Smooth muscle cell of the brain vasculature (primary cell): ENCODE measurements around the gene PPP1CB.
"Not testable (repeated sequence)": the region's sequence is repeated elsewhere in the genome, so short reads cannot be mapped to it uniquely, and the experiment has no call there.

ENCODE experiments used
- DNase-seq: peaks from one replicate; pipeline ENCODE4 v3.0.0-alpha.2; 2012; ENCODE audit warnings: low read depth, low spot score

PPP1CB gene

DNA sequence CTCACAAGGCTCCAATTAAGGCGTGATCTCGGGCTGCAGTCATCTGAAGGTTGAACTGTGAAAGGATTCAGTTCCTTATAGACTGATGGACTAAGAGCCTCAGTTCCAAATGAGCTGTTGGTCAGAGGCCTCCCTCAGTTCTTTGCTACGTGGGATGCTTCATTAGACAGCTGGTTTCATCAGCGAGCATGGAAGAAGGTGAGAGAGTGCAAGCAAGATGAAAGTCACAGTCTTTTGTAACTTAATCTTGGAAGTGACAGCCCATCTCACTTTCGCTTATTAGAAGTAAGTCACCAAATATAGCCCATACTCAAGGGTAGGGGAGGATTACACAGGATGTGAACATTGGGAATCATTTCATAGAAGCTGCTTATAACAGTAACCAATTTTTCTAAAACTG is 26.8 kb downstream of the PPP1CB start:
- no peak for DNase-seq

DNA sequence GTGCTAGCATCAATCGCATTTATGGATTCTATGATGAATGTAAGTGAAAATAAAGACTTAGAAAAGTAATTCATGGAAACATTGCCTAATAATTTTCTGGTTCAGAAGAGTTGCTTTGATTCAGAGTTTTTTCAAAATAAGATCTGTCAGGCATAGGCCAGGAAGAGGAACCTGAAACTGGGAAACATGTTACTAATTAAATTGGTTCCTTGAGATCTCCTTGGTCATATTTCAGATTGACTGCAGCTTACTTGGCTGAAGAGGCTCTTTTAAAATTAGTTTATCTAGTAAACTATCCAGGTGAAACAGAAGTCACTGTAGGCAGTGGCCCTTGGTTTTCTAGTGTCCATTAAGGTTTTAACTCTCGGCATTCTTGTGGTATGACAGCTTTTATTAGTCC is 27.4 kb downstream of the PPP1CB start:
- DNase-seq, result no peak

DNA sequence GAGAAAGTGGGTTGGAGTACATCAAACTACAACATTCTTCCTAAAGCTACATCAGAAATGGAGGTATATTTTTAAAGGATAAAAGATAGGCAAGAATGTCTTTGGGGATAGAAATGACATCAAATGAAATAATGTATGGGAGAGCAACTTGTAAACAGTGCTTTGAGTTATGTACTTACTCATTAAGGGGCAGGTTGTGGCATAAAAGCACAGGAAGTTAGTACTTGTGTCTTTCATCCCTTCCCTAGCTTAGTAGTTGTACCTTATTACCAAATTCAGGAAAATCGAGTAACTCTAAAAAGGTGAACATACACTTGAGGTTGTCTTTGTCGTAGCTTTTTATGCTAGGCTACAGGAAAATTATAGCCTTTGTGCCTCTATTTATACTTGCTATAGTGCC is 28.9 kb downstream of the PPP1CB start:
- no peak for DNase-seq

DNA sequence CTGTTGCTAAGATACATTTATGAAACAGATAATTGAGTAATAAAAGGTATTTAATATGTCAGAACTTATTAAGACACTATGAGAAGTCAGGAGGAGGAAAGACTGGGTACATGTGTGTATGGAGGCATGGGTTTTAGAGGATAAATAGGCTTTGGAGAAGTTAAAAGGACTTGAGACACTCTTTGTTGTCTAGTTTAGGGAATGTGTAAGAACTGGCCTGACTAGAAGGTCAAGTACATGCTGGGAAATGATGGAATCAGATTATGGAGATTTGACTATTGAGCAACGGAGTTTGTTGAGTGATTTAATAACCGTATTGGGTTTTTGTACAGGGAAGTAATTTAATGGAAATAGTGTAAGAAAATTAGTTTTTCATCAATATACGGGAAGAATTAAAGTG is 30.8 kb downstream of the PPP1CB start:
- no peak for DNase-seq

DNA sequence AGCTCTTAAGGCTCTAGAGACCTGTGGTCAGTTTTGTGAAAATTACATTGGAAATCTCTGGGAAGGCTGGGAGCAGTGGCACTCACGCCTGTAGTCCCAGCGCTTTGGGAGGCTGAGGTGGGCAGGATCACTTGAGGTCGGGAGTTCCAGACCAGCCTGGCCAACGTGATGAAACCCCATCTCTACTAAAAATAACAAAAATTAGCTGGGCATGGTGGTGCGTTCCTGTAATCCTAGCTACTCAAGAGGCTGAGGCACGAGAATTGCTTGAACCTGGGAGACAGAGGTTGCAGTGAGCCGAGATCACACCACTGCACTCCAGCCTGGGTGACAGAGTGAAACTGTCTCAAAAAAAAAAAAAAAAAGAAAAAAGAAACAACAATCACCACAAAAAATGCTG is 32.9 kb downstream of the PPP1CB start:
- not testable (repeated sequence) for DNase-seq

DNA sequence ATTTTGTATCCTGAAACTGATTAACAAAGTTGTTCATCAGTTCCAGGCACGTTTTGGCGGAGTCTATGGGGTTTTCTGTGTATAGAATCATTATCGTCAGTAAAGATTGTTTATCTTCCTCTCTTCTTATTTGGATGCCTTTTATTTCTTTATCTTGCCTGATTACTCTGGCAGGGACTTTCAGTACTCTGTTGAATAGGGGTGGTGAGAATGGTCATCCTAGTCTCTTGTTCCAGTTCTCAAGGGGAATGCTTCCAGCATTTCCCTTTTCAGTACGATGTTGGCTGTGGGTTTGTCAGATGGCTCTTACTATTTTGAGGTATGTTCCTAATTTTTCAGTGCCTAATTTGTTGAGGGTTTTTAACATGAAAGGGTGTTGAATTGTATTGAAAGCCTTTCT is 45.0 kb downstream of the PPP1CB start:
- no peak for DNase-seq

DNA sequence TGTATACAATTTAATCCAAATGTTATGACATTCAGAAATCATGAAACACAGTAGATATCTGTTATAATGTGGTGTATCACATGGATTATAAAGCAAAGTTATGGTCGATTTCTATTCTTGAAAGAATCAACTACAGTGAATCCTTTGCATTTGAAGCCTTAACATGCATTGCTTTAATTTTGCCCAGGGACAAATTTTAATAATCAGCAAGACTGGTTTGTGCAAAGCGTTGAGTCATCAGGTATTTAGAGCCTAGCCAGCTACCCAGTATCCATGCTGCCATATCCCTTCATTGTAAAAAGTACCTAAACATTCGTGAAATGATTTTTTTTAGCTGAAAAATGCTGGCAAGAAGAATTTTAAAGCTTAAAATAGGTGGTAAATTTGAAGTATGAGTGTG is 50.1 kb downstream of the PPP1CB start:
- no peak for DNase-seq

DNA sequence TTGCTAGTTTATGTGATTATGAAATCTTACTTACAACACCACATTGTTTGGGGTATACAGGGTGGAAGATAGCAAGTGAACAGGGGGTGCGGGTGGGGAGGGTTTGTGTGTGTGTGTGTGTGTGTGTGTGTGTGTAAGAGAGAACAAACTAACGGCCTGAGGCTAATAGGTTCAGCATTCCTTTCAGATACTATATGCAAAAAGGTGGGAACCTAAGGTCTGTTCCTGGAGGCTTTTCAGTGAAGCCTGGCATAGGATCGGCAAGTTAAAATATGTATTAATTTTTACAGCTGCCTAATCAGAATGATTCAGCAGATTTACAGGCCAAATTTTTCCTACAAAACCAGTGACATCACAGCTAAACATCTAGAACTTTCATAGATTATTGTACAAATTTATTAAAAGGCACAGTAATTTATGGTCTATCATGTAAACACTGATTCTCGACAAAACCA is 51.4 kb downstream of the PPP1CB start:
- no peak for DNase-seq

DNA sequence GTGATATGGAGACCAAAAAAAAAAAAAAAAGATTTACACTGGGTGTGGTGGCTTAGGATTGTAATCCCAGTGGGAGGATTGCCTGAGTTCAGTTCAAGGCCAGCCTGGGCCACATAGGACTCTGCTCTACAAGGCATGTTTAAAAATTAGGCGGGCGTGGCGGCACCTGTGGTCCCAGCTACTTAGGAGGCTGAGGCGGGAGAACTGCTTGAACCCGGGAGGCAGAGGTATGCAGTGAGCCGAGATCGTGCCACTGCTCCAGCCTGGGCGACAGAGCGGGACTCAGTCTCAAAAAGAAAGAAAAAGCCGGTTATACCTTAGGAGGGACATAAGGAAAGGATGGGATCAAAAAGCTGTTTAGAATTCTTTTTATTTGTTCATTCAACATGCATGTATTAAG is 58.3 kb downstream of the PPP1CB start:
- no peak for DNase-seq

DNA sequence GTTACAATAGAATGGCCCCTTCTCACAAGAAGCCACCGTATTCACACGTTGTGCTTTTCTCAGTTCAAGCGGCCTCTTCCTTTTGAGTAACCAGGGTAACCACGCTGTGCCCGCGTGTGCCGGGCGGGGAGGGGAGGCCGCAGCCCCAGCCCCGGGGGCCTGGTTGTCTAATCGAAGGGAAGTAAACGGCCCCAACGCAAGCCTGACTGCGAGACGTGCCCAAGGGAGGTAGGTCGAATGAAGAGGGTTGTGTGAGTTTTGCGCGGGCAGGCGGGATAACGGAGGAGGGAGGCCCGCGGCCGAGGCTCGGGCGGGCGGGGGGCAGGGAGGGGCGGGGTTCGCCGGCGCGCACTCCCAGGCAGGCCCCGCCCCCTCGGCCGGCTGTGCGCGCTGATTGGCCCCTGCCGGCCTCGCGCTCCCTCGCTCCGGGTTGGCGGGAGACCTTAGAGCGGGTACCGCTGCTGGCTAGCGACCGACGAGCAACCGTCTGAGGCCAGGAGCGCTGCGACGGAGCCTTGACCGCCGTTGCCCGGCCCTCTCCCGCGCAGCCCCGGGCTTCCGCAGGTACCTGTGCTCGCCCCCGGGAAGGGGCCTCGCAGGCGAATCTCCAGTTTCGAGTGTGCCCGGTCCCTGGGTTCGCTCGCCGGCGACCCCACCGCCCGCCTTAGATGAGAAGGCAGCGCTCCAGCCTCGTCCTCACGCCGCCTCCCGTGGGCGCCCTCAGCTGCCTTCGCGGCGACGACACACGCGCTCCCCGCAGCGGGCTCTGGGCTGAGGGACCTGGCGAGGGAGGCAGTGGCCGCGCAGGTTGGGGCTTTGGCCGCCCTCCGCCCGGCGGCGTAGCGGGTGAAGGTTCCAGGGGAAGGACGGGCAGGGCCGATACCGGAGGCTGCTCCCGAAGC is 59.0 kb downstream of the PPP1CB start, which contains the start of gene SPDYA:
Gene SPDYA (plus strand): TSS at position 451 of the 902 bp plus-strand sequence. CDS start 5,181 bp downstream, outside the sequence.
- no peak for DNase-seq

DNA sequence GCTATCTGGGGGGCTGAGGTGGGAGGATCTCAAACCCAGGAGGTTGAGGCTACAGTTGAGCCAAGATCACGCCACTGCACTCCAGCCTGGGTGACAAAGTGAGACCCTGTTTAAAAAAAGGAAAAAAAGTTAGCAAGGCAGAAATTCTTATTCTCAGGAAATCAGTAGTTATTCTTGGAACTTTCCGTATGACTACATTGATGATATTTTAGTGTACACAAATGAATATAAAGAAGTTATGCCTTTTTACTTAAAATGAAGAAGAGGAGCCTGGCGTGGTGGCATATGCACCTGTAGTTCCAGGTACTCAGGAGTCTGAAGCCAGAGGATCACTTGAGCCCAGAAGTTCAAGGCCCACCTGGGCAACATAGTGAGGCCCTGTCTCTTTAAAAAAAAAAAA is 66.4 kb downstream of the PPP1CB start:
- DNase-seq, result no peak

DNA sequence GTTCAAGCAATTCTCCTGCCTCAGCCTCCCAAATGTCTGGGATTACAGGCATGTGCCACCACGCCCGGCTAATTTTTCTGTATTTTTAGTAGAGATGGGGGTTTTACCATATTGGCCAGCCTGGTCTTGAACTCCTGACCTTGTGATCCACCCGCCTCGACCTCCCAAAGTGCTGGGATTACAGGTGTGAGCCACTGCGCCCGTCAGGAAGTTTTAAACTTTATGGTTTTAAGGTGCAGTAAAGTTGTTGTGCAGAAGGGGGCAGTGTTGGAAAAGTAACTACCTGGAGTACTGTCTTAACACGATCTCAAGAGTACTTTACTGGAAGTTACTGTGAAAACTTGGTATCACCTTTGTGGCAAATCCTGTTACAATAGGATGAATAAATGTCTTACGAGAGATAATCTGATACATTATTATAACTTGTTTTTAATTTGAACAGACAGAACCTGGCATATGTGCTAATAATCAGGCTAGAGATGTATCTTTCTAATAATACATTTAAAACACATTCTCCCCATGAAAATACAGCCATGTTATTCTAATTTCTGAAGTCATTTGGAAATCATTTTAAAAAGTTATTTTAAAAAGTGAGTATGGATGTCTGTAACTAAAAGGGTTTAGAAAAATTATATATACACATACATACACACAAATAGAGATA is 69.8 kb downstream of the PPP1CB start:
- DNase-seq, result no peak

DNA sequence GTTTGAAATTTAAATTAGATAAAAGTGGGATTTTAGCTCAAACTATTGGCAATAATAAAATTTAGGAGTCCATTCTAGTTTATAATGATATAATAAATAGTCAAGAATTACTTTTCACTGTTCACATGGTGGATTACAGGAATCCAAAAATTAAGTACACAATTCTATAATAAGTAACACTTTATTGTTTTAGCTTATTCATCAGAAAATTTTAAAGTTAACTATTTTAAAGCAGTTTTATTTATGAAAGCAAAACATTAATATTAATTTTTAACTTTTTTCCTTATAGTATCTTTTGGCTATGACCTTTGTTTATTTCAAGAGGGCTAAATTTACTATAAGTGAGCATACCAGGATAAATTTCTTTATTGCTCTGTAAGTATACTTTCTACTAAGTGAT is 70.4 kb downstream of the PPP1CB start:
- DNase-seq, result no peak

DNA sequence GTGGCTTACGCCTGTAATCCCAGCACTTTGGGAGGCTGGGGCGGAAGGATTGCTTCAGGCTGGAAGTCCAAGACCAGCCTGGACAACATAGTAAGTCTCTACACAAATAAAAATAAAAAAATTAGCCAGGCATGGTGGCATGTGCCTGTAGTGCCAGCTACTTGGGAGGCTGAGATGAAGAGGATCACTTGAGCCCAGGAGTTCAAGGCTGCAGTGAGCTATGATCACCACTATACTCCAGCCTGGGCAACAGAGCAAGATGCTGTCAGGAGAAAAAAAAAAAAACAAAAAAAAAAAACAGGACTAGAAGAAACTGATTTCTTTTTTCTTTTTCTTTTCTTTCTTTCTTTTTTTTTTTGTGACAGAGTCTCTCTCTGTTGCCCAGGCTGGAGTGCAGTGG is 72.6 kb downstream of the PPP1CB start:
- no peak for DNase-seq

DNA sequence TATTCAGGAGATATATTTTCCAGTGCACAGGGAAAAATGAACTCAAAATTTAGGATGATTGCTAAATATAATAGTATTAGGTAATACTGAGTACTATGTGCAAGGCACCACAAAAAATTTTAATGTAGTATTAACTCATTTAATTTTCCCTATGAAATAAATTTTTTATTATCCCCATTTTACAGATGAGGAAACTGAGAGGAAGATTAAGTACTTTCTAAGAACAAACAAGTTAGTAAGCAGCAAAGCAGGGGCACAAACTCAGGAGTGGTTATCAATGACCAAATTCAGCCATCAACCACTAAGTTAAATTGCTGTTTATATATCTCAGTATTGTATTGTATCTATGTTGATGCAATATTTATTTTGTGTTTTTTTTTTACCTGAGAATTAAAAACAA is 73.2 kb downstream of the PPP1CB start:
- DNase-seq, result no peak

DNA sequence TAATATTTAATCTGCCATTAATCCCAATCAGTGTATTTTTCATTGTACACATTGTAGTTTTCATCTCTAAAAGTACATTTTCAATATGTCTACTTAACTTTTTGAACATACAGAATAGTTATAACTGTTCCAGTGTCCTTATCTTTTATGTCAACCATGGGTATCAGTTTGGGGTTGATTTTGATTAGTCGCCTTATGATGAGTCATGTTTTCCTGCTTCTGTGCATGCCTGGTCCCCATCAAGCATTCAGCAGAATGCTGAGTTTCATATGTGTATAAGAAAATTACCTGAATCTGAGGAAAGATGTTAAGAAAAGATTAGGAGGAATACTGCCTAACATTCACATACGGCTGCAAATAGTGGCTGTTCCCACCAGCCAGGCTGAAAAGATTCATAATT is 76.8 kb downstream of the PPP1CB start:
- no peak for DNase-seq

DNA sequence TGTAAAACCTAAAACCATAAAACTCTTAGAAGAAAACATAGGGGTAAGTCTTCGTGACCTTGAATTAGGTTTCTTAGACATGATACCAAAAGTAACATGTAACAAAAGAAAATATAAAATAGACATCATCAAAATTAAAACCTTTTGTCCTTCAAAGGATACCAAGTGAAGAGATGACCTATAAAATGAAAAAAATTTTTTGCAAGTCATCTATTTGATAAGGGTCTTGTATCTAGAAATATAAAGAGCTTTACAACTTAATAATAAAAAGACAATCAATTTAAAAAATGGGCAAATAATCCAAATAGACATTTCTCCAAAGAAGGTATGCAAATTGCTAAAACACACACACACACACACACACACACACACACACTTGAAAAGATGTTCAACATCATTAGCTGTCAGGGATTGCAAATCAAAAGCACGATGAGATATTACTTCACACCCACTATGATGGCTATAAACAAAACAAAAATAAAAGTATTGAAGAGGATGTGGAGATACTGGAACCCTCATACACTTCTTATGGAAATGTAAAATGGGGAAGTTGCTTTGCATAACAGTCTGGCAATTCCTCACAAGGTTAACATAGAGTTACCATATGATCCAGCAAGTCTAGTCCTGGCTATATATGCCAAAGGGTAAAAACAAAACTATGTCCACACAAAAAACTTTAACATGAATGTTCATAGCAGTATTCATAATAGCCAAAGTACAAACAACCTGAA is 82.3 kb downstream of the PPP1CB start:
- no peak for DNase-seq

DNA sequence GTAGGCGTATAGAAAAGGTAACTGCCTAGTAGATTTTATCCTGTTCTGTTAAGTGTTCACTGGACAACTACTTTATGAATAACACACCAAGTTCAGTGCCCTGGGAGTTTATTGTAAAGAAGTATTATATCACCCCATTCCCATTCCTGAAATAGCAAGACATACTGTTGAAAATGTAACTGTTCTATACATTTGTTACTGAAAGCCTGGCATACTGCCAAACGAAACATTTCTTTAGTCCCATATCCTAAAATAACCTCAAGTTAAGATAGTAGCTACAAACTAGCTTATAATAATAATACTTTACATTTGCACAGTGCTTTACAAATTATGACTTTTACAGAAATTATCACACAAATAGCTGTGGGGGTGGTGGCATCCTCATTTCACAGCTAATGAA is 84.2 kb downstream of the PPP1CB start:
- DNase-seq, result no peak

DNA sequence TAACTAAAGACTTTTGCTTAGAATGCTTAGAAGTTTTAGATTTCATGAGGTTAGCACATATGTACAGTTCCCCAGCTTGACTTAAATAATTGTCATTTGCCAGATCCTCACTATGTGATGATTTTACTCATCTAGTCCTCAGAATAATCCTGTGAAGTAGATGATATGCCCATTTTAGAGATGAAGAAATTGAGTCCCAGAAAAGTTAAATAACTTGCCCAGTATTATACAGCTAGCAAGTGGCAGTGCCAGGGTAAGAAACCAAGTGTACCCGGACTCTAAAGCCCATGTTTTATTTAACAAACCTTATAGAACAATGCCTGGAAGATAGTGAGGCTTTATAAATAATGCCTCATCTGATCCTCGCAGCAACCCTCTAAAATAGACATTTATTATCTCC is 87.3 kb downstream of the PPP1CB start:
- no peak for DNase-seq

DNA sequence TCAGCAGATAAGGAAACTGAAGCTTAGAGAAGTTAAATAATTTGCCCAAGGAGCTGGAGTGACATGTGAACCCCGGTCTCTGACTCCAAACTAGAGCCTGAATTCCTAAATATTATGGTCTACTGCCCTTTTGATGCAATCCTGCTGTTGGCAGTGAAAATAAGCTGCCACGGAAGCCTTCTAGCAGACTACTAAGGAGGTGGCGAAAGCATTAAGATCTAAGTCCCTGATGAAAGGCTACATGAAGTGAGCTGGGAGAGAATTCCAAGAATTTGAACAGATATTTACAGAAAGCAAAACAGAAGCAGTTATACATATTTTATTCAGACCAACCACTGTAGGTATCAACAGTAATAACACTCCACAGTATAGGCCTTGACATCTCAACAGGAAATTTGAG is 90.4 kb downstream of the PPP1CB start:
- DNase-seq, result no peak
